Measurements from ENCODE around the gene RHOC.
"Not testable (repeated sequence)": the region's sequence is repeated elsewhere in the genome, so short reads cannot be mapped to it uniquely, and the experiment has no call there.

Gene RHOC

GRCh38 chr1:112706505-112707220 is at the start of gene RHOC:
TSS of gene RHOC (minus strand) at chr1:112707127. CDS start at chr1:112703799, 3,328 bp downstream.
- DNase-seq (ENCODE audit: low read depth in 2 of 2, low spot score in 1 of 2): no peak

GRCh38 chr1:112754116-112754628 is 47.2 kb upstream of the RHOC start:
- no peak for DNase-seq (ENCODE audit: low read depth in 2 of 2, low spot score in 1 of 2)

GRCh38 chr1:112748396-112748795 is 41.5 kb upstream of the RHOC start:
- no peak for DNase-seq (ENCODE audit: low read depth in 2 of 2, low spot score in 1 of 2)

GRCh38 chr1:112744009-112744578 is 37.2 kb upstream of the RHOC start:
- no peak for DNase-seq (ENCODE audit: low read depth in 2 of 2, low spot score in 1 of 2)

- DNase-seq (ENCODE audit: low read depth in 2 of 2, low spot score in 1 of 2): no peak
These were observed 36.5 kb upstream of the RHOC start for GRCh38 chr1:112743174-112744008.

GRCh38 chr1:112737573-112737972 is 30.6 kb upstream of the RHOC start:
- no peak for DNase-seq (ENCODE audit: low read depth in 2 of 2, low spot score in 1 of 2)

GRCh38 chr1:112735752-112736151 is 28.8 kb upstream of the RHOC start:
- no peak for DNase-seq (ENCODE audit: low read depth in 2 of 2, low spot score in 1 of 2)

- no peak for DNase-seq (ENCODE audit: low read depth in 2 of 2, low spot score in 1 of 2)
These were observed 24.5 kb upstream of the RHOC start for GRCh38 chr1:112731451-112731850.

GRCh38 chr1:112729909-112730308 is 23.0 kb upstream of the RHOC start:
- no peak for DNase-seq (ENCODE audit: low read depth in 2 of 2, low spot score in 1 of 2)

GRCh38 chr1:112729011-112729410 is 22.1 kb upstream of the RHOC start:
- not testable (repeated sequence) for DNase-seq (ENCODE audit: low read depth in 2 of 2, low spot score in 1 of 2)

- not testable (repeated sequence) for DNase-seq (ENCODE audit: low read depth in 2 of 2, low spot score in 1 of 2)
These were observed 21.5 kb upstream of the RHOC start for GRCh38 chr1:112728306-112728971.

GRCh38 chr1:112727716-112728115 is 20.8 kb upstream of the RHOC start:
- no peak for DNase-seq (ENCODE audit: low read depth in 2 of 2, low spot score in 1 of 2)

- not testable (repeated sequence) for DNase-seq (ENCODE audit: low read depth in 2 of 2, low spot score in 1 of 2)
These were observed 17.3 kb upstream of the RHOC start for GRCh38 chr1:112724240-112724639.

GRCh38 chr1:112723511-112723839 is 16.5 kb upstream of the RHOC start:
- no peak for DNase-seq (ENCODE audit: low read depth in 2 of 2, low spot score in 1 of 2)

GRCh38 chr1:112722601-112723510 is 15.9 kb upstream of the RHOC start:
- DNase-seq (ENCODE audit: low read depth in 2 of 2, low spot score in 1 of 2): no peak

- no peak for DNase-seq (ENCODE audit: low read depth in 2 of 2, low spot score in 1 of 2)
These were observed 15.1 kb upstream of the RHOC start for GRCh38 chr1:112721966-112722524.

GRCh38 chr1:112721294-112721693 is 14.4 kb upstream of the RHOC start:
- not testable (repeated sequence) for DNase-seq (ENCODE audit: low read depth in 2 of 2, low spot score in 1 of 2)

GRCh38 chr1:112720800-112721199 is 13.9 kb upstream of the RHOC start:
- DNase-seq (ENCODE audit: low read depth in 2 of 2, low spot score in 1 of 2): no peak

GRCh38 chr1:112719706-112720105 is 12.8 kb upstream of the RHOC start:
- no peak for DNase-seq (ENCODE audit: low read depth in 2 of 2, low spot score in 1 of 2)

Measured in stimulated activated CD8-positive, alpha-beta memory T cell treated with anti-CD3 and anti-CD28 coated beads, Interleukin-4, amount 100 ng/mL, for 1 hour (primary cell).